HFFc6 (cell line): Measurements from ENCODE around the gene HIPK2. TPM values are rescaled to one million over a fixed set of nuclear protein-coding genes. Genes with fewer than 3 reads are reported as not detected.

ENCODE experiments used
- DNase-seq: peaks from one replicate; pipeline ENCODE4 v3.0.0-alpha.2; 2018
- H3K27ac Mint-ChIP-seq: 2 replicates; pipeline ENCODE4 v1.8.0; 2020; ENCODE audit warnings: mild to moderate bottlenecking, mixed read lengths
- H3K27me3 Mint-ChIP-seq: 2 replicates; pipeline ENCODE4 v1.8.0; 2021; ENCODE audit warnings: mild to moderate bottlenecking, moderate library complexity, mixed read lengths; ENCODE audit not compliant: insufficient read depth
- H3K36me3 Mint-ChIP-seq: 2 replicates; pipeline ENCODE4 v1.8.0; 2021; ENCODE audit warnings: low read depth, mixed read lengths
- H3K4me1 Mint-ChIP-seq: 2 replicates; pipeline ENCODE4 v1.8.0; 2020; ENCODE audit warnings: low read depth, mixed read lengths
- H3K4me3 Mint-ChIP-seq: 2 replicates; pipeline ENCODE4 v1.8.0; 2020; ENCODE audit warnings: mild to moderate bottlenecking, moderate library complexity, mixed read lengths
- H3K9me3 Mint-ChIP-seq: 2 replicates; pipeline ENCODE4 v1.8.0; 2020; ENCODE audit warnings: mild to moderate bottlenecking, mixed read lengths
- CTCF ChIP-seq: fragments of 200-600 bp; sonication (generic); IDR thresholded peaks from 2 replicates; pipeline ENCODE4 v1.5.0; 2021; ENCODE audit warnings: antibody characterized with exemption, mild to moderate bottlenecking
- total RNA-seq, 6 experiments: library from RNA; stranded (reverse); fragmentation: NEBNext Ultra II Directional; extraction: Animal tissue kit (Norgen Biotek cat#: 25700); gene quantifications; 2 replicates in 1 of 6; 3 replicates in 5 of 6; pipeline ENCODE4 v1.2.3, GENCODE V29; 2021

Gene HIPK2
- total RNA-seq, 6 experiments from 2014 or later = 14.6 to 33.4 (median 31.4) TPM

DNA sequence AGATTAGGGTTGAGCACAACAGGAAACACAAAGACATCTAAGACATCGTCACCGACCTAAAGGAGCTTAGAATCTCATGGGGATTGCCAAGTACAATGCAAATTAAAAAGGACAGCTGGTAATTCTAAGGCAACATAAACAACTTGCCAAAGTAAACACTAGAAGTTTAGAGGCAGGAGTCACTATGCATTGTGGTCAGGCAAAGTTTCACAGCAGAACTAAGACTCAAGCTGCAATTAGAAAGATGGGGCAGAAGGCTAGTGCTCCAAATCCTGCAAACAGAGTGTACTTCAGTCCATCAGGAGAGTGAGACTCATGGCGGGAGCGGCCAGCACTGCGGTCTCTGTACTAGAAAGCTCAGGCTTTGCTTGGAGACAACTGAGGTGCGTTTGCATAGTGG lies 52.7 kb downstream of the HIPK2 start:
- TF ChIP-seq CTCF = no peak
- peaks cover 53% of the 10 kb centered on the region for H3K4me1 Mint-ChIP-seq
- peak overlapping the region; percentile 49; the same call in 1 of the 2 replicates for H3K27ac Mint-ChIP-seq

GRCh38 chr7:139722604-139723003 lies 55.2 kb downstream of the HIPK2 start:
- no peak for TF ChIP-seq CTCF
- DNase-seq = no peak
- peaks cover 37% of the 10 kb centered on the region for H3K4me1 Mint-ChIP-seq
- no peaks in the 10 kb centered on the region for H3K36me3 Mint-ChIP-seq
- peaks cover 1% of the 10 kb centered on the region; the same call in 1 of the 2 replicates for H3K27me3 Mint-ChIP-seq
- no peak overlapping the region for H3K27ac Mint-ChIP-seq
- no peaks in the 10 kb centered on the region for H3K9me3 Mint-ChIP-seq
- no peak overlapping the region for H3K4me3 Mint-ChIP-seq

More for the DNA sequence above, 52.7 kb downstream of the HIPK2 start:
- no peak overlapping the region for H3K4me3 Mint-ChIP-seq
- H3K36me3 Mint-ChIP-seq = peaks cover 14% of the 10 kb centered on the region; the same call in 1 of the 2 replicates
- peaks cover 1% of the 10 kb centered on the region; the same call in 1 of the 2 replicates for H3K27me3 Mint-ChIP-seq
- H3K9me3 Mint-ChIP-seq = no peaks in the 10 kb centered on the region
- DNase-seq = peak; percentile 88

DNA sequence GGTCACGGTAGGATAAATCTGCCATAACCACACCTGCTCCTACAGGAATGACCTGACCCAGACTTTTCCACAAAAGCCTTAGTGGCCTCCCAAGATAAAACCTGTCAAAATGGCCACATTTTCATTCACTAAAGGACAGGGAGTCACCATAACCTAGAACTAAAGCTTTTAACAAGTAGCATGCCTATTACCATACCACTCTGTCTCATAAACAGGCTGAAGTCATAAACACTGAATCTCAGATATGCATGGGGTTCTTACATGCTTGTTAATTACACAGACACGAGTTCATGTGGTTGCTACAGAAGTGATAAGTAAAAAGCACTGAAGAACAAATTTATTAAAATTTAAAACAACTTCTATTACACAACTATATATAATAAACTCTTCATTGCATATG lies 56.0 kb downstream of the HIPK2 start:
- Mint-ChIP-seq H3K27me3 (no peaks in the 10 kb centered on the region), H3K36me3 (peaks cover 5% of the 10 kb centered on the region), H3K4me3 (no peak overlapping the region), H3K4me1 (peaks cover 29% of the 10 kb centered on the region), H3K27ac (no peak overlapping the region), H3K9me3 (no peaks in the 10 kb centered on the region)
- no peak for TF ChIP-seq CTCF
- no peak for DNase-seq

- no peak overlapping the region for H3K27ac Mint-ChIP-seq
- no peak for TF ChIP-seq CTCF
- no peak for DNase-seq
- peaks cover 9% of the 10 kb centered on the region for H3K36me3 Mint-ChIP-seq
- no peaks in the 10 kb centered on the region for H3K9me3 Mint-ChIP-seq
- no peak overlapping the region for H3K4me3 Mint-ChIP-seq
- H3K4me1 Mint-ChIP-seq = peaks cover 25% of the 10 kb centered on the region
- H3K27me3 Mint-ChIP-seq = no peaks in the 10 kb centered on the region
Measured at GRCh38 chr7:139721417-139721816, 56.4 kb downstream of the HIPK2 start.

- DNase-seq = peak; percentile 35
- no peak for TF ChIP-seq CTCF
- H3K27me3 Mint-ChIP-seq = no peaks in the 10 kb centered on the region
- H3K4me3 Mint-ChIP-seq = no peak overlapping the region
- no peak overlapping the region for H3K27ac Mint-ChIP-seq
- peaks cover 16% of the 10 kb centered on the region for H3K36me3 Mint-ChIP-seq
- no peaks in the 10 kb centered on the region for H3K9me3 Mint-ChIP-seq
- H3K4me1 Mint-ChIP-seq = peaks cover 19% of the 10 kb centered on the region
Measured at GRCh38 chr7:139720705-139721231, 57.0 kb downstream of the HIPK2 start.
